AG10803 (cell line): ENCODE data around the gene SUGCT.
"Not testable (repeated sequence)": the region's sequence is repeated elsewhere in the genome, so short reads cannot be mapped to it uniquely, and the experiment has no call there.

Experiments
- DNase-seq: peaks from one replicate; pipeline ENCODE4 v3.0.0; 2010; ENCODE audit warnings: low read depth
- H3K4me3 ChIP-seq: 2 replicates; pipeline ENCODE4 v1.5.1; 2011; ENCODE audit warnings: mild to moderate bottlenecking, low read length, control low read depth
- CTCF ChIP-seq: conservative IDR thresholded peaks from 2 replicates; pipeline ENCODE4 v1.5.1; 2011; ENCODE audit warnings: mild to moderate bottlenecking, low read length, control low read depth, inconsistent platforms

The SUGCT gene

GRCh38 chr7:40147371-40148246 lies 12.8 kb downstream of the SUGCT start:
- no peak for TF ChIP-seq CTCF
- DNase-seq: peak; percentile 22
- H3K4me3 ChIP-seq: no peak overlapping the region

GRCh38 chr7:40148247-40148580 lies 13.4 kb downstream of the SUGCT start:
- not testable (repeated sequence) for H3K4me3 ChIP-seq, DNase-seq

GRCh38 chr7:40148671-40149070 lies 13.9 kb downstream of the SUGCT start:
- no peak for DNase-seq
- TF ChIP-seq CTCF: no peak
- no peak overlapping the region for H3K4me3 ChIP-seq

- DNase-seq: no peak
- no peak for TF ChIP-seq CTCF
- H3K4me3 ChIP-seq: no peak overlapping the region
These were observed 16.7 kb downstream of the SUGCT start for GRCh38 chr7:40151504-40151903.

- no peak for DNase-seq
- TF ChIP-seq CTCF: no peak
- H3K4me3 ChIP-seq: no peak overlapping the region
These were observed 22.2 kb downstream of the SUGCT start for GRCh38 chr7:40156988-40157387.

GRCh38 chr7:40162516-40162915 lies 27.7 kb downstream of the SUGCT start:
- no peak overlapping the region for H3K4me3 ChIP-seq
- no peak for TF ChIP-seq CTCF
- DNase-seq: peak; percentile 16

- TF ChIP-seq CTCF: no peak
- no peak overlapping the region for H3K4me3 ChIP-seq
- DNase-seq: no peak
These were observed 30.4 kb downstream of the SUGCT start for GRCh38 chr7:40165216-40165615.

GRCh38 chr7:40167291-40167690 lies 32.5 kb downstream of the SUGCT start:
- DNase-seq: no peak
- H3K4me3 ChIP-seq: no peak overlapping the region
- TF ChIP-seq CTCF: no peak

GRCh38 chr7:40168266-40168665 lies 33.5 kb downstream of the SUGCT start:
- not testable (repeated sequence) for H3K4me3 ChIP-seq, DNase-seq

GRCh38 chr7:40173121-40173520 lies 38.3 kb downstream of the SUGCT start:
- not testable (repeated sequence) for DNase-seq, H3K4me3 ChIP-seq

GRCh38 chr7:40175256-40175655 lies 40.5 kb downstream of the SUGCT start:
- H3K4me3 ChIP-seq, DNase-seq: not testable (repeated sequence)
